ENCODE results near the gene B4GALT1.

Gene B4GALT1

GRCh38 chr9:33139421-33140228 lies 27.5 kb downstream of the B4GALT1 start:
- no peak for DNase-seq (ENCODE audit: low spot score)

GRCh38 chr9:33138768-33139167 lies 28.4 kb downstream of the B4GALT1 start:
- DNase-seq (ENCODE audit: low spot score), result no peak

DNA sequence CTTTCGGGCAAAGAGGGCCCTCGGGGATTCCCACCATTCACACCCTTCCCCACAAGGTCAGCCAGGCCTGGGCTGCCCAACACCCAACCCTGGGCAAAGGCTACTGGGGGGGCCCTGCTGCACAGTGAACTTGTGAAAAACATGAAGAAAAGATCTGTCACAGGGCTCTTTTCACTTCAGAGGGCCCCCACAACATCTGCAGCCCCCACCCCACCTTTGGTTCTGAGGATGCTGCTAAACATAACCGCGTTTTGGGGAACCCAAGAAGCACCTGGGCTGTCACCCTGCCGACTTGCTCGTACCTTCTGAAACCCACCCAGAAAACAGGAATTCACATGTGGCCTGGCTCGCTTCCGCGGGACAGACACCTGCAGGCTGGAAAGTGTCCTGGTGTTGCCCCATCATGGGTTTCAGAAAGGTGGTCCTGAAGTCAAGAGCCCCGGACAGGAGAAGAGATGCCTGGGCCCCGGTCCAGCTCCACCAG lies 29.3 kb downstream of the B4GALT1 start:
- DNase-seq (ENCODE audit: low spot score), result no peak

DNA sequence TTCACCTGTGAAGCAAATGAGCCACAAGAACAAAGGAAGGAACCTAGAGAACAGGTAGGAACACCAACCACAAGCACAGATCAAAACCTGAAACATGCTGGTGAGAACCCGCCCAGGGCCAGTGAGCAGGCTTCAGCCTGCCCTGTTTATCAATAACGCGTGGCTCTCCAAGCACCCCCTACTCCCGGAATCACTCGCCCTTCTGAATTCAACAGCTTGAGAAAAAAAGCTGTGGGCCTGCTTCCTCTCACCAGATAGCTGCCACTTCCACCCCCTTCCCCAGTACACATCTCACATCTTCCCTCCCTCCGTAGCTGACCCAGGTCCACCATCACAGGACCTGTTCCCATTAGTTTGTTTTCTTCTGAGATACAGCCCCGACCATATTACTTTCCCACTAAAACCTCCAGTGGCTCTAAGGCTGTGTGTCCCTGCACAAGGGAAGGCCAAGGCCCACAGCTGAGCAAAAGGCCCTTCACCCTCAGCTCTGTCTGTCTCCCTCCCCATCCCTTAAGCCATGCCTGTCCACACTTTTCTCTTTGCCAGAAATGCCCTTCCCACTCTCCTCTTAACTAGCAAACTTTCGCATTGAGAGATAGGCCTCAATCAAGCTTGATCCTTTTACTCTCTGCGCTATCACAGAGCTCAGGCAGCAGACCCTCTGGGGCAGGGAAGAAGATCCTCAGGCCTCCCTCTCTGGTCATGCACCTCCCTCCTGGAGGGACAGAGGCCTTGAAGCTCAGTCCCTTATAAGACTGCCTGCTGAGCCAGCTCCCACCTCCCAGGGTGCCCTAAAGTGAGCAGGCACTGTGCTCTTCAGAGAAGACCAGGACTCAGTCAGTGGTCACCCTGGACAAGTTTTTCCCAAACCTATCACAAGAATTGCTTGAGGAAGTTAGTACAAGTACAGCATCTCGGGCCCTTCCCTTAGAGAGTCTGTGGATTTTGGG lies 30.1 kb downstream of the B4GALT1 start:
- DNase-seq (ENCODE audit: low spot score), result no peak

DNA sequence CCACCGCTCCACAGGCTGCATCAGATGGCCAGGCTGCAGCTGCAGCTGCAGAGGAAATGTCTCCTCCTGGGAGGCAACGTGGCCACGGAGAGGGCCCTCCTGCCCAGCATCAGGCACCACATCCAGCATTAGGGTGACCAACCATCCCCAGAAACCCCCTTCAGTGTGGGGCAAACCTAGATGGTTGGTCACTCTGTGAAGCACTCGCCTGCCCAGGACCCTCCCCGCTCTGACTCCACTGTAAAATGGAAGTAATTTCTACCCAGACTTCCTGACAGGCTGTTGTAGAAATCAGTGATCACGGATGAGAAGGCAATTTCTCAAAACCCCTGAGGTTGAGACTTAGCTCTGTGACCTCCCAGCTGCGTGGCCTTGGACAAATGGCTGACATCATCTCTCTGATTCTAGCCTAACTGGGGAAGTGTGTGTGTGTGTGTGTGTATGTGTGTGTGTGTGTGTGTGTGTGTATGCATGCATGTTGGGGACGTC lies 31.6 kb downstream of the B4GALT1 start:
- no peak for DNase-seq (ENCODE audit: low spot score)

GRCh38 chr9:33135031-33135461 lies 32.1 kb downstream of the B4GALT1 start:
- DNase-seq (ENCODE audit: low spot score), result no peak

DNA sequence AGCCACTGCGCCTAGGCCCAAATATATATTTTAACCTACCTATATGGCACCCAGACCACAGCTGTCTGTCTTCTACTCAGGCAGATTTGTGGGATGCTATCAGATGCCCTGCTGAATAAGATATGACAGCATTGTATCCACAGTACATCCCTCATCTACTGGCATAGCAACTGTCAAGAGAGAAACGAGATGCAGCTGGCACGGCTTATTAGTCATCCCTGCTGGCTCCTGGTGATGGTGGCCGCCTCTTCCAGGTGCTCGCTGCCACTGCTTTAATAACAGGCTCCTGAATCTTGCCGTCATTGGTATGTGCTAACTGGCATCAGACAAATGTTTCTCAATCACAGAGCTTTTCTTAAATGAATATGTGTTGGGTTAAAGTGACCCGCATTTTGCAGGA lies 34.0 kb downstream of the B4GALT1 start:
- DNase-seq (ENCODE audit: low spot score), result no peak

- DNase-seq (ENCODE audit: low spot score), result no peak
Observed at GRCh38 chr9:33131790-33132772, 35.1 kb downstream of the B4GALT1 start.

DNA sequence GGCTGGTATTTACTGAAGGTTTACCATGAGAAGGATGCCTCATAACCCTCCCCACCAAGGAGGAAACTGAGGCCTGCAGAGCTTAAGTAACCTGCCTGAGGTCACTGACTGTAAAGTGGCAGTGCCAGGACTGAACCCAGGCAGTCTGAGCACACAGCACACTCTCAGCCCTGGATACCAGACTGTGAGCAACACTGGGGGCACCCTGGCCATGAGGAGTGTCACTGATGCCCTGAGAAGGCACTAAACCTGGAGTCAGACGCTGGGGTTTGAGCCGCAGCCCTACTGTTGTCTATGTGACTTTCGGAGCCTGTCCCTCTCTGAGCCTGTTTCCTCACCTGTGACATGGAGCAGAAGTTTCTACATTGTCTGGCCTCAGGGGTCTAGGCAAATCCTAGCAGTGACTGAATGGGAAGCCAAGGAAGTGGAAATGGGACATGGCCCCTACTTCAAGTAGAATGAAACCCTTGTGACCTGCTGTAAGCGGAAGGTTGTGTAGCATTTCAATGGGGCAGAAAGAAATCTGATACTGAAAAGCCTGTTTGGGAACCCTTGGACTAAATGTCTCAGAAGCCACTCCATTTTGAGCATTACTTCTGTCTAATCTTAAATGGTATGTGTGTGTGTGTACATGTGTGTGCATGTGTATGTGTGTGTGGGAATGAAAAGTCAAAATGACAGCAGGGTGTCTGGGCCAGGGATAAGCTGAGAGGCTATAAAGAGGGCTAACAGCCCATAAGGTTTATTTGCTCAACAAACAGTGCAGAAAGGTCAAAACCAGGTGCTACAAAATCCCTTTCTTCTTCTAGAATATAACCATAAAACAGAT lies 36.0 kb downstream of the B4GALT1 start:
- DNase-seq (ENCODE audit: low spot score), result no peak

DNA sequence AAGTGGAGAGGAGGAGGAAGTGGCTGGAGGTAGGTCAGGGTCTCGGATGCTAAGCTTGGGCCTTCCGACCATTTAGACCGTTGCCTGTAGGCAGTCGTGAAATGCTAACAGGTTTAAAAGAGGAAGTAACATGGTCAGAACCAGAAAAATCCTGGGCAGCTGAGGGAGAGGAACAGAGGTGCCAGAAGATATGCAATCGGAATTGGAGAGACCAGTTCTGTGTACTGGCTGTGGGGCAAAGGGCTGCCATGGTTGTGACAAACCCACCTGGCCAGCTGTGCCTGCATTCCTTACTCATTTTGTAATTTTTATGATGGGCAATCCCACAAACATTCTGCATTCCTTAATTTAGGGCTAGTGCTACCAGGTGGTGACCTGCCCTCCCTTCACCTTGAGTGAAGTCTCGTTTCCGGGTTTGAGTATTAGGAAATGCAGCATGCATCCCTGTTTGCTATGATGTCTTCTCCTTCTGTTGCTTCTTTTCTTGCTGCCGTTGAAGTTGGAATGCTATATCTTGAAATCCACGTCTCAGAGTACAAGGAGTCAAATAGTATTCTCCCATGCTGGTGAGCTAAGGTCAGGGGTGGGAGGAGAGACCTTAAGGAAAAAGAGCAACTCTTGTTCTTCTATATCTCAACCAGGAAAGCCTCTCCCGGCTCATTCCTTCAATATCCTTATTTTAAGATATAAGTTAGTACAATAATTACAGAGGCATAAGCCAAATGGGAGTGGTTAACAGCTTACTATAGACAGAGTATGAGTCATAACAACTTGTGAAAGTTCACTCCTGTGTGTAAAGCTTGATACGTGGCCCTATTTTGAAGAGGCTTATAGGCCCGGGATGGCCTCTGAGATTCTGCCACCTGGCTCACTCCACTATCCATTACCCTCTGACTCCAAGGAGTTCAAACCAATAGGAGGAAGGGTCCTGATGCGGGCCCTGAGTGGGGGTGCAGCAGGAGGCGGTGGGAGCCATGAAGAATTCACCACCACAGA lies 37.0 kb downstream of the B4GALT1 start:
- DNase-seq (ENCODE audit: low spot score), result peak; percentile 17

GRCh38 chr9:33129251-33129885 lies 37.8 kb downstream of the B4GALT1 start:
- no peak for DNase-seq (ENCODE audit: low spot score)

DNA sequence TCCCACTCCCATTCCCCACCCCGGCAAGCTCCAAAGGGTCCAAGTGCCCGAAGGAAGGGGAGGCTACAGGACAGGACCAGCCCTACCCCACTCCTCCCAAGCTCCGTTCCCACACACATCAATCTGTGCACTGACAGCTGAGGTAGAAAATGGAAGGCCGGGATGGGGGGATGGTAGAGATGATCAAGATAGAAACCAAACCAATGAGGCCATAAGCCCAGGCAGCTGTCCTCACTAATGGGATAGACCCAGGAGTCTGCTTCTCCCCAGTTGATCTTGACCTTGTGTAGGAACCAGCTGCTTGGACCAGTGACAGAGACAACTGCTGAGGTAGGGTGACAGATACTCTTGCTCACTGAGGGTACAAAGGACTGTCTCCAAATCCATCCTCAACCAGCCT lies 38.6 kb downstream of the B4GALT1 start:
- DNase-seq (ENCODE audit: low spot score), result no peak

- DNase-seq (ENCODE audit: low spot score), result no peak
Observed at GRCh38 chr9:33127881-33128280, 39.3 kb downstream of the B4GALT1 start.

GRCh38 chr9:33125871-33126823 lies 41.0 kb downstream of the B4GALT1 start:
- no peak for DNase-seq (ENCODE audit: low spot score)

GRCh38 chr9:33125461-33125860 lies 41.7 kb downstream of the B4GALT1 start:
- DNase-seq (ENCODE audit: low spot score), result no peak

- DNase-seq (ENCODE audit: low spot score), result no peak
Observed at GRCh38 chr9:33124751-33125381, 42.3 kb downstream of the B4GALT1 start.

DNA sequence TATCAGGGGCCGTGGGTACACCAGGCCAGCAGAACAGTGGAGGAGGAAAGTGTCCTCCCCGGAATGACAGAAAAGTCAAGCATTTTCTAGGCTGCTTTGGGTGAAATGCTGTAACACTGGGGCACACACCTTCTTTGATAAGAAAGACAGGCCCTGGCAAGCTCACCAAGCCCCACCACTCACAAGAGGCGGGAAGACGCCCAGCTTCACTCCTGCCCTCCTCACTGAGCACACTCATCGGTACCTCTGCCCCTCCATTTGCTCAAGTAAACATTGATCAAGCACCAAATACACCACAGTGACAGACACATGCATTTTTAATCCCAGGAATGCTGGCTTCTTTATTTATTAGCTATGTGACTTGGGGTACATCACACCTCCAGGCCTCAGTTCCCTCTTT lies 43.1 kb downstream of the B4GALT1 start:
- DNase-seq (ENCODE audit: low spot score), result no peak
